Neural progenitor cell (in vitro differentiated cells): ENCODE data around the gene KCTD10.

ENCODE experiments used
- CTCF ChIP-seq: fragments of 200-600 bp; sonication (generic); IDR thresholded peaks from 2 replicates; pipeline ENCODE4 v1.5.1; 2017; ENCODE audit warnings: antibody characterized with exemption, mild to moderate bottlenecking
- EZH2 ChIP-seq: fragments of 200-600 bp; sonication (generic); IDR thresholded peaks from 2 replicates; pipeline ENCODE4 v1.6.1; 2017; ENCODE audit warnings: antibody characterized with exemption, mild to moderate bottlenecking, moderate library complexity
- EZH2phosphoT487 ChIP-seq: fragments of 200-600 bp; sonication (generic); IDR thresholded peaks from 2 replicates; pipeline ENCODE4 v1.6.1; 2017; ENCODE audit warnings: antibody characterized with exemption

- TF ChIP-seq EZH2 (no peak), CTCF (no peak), EZH2phosphoT487 (no peak)
These were observed 5.8 kb upstream of the KCTD10 start for GRCh38 chr12:109482894-109483293.
